ENCODE measurements around the gene CAPN11.

- TF ChIP-seq CTCF (IDR thresholded peaks at IDR 0.05), result no peak
- no peak for TF ChIP-seq POLR2AphosphoS5 (IDR thresholded peaks at IDR 0.05)
- no peak for TF ChIP-seq EP300 (IDR thresholded peaks at IDR 0.05)
- no peak for TF ChIP-seq POLR2A (IDR thresholded peaks at IDR 0.05)
These were observed 8.9 kb downstream of the CAPN11 start for GRCh38 chr6:44167567-44167966.
